ENCODE results near the gene ADD2. TPM values are rescaled to one million over a fixed set of nuclear protein-coding genes. Genes with fewer than 3 reads are reported as not detected.

Gene ADD2
- total RNA-seq, 1 experiment from 2014 or later: 0.61 TPM

- DNase-seq (ENCODE audit: low spot score): peak; percentile 83
- in situ Hi-C loops (cut with HindIII; ENCODE audit: low sequenced_read_pairs): no loop called here
Observed at GRCh38 chr2:70686577-70687460, 81.2 kb downstream of the ADD2 start.

- in situ Hi-C loops (cut with HindIII; ENCODE audit: low sequenced_read_pairs): no loop called here
Observed at GRCh38 chr2:70685771-70686171, 82.2 kb downstream of the ADD2 start.

GRCh38 chr2:70684846-70685622 lies 83.0 kb downstream of the ADD2 start:
- in situ Hi-C loops (cut with HindIII; ENCODE audit: low sequenced_read_pairs): no loop called here
- peak; percentile 59 for DNase-seq (ENCODE audit: low spot score)

More at GRCh38 chr2:70685771-70686171, 82.2 kb downstream of the ADD2 start:
- DNase-seq (ENCODE audit: low spot score): peak; percentile 99

- in situ Hi-C loops (cut with HindIII; ENCODE audit: low sequenced_read_pairs): no loop called here
- DNase-seq (ENCODE audit: low spot score): no peak
Observed at GRCh38 chr2:70683455-70683854, 84.5 kb downstream of the ADD2 start.

GRCh38 chr2:70680735-70681134 lies 87.3 kb downstream of the ADD2 start:
- in situ Hi-C loops (cut with HindIII; ENCODE audit: low sequenced_read_pairs): no loop called here
- peak; percentile 55 for DNase-seq (ENCODE audit: low spot score)

GRCh38 chr2:70679259-70679658 lies 88.7 kb downstream of the ADD2 start:
- no peak for DNase-seq (ENCODE audit: low spot score)
- in situ Hi-C loops (cut with HindIII; ENCODE audit: low sequenced_read_pairs): no loop called here

GRCh38 chr2:70678576-70679143 lies 89.3 kb downstream of the ADD2 start:
- in situ Hi-C loops (cut with HindIII; ENCODE audit: low sequenced_read_pairs): no loop called here
- no peak for DNase-seq (ENCODE audit: low spot score)

GRCh38 chr2:70676301-70677035 lies 91.5 kb downstream of the ADD2 start:
- in situ Hi-C loops (cut with HindIII; ENCODE audit: low sequenced_read_pairs): no loop called here
- DNase-seq (ENCODE audit: low spot score): no peak

GRCh38 chr2:70675862-70676261 lies 92.1 kb downstream of the ADD2 start:
- in situ Hi-C loops (cut with HindIII; ENCODE audit: low sequenced_read_pairs): no loop called here
- DNase-seq (ENCODE audit: low spot score): no peak

GRCh38 chr2:70674636-70675430 lies 93.2 kb downstream of the ADD2 start:
- peak; percentile 54 for DNase-seq (ENCODE audit: low spot score)
- in situ Hi-C loops (cut with HindIII; ENCODE audit: low sequenced_read_pairs): no loop called here

- in situ Hi-C loops (cut with HindIII; ENCODE audit: low sequenced_read_pairs): no loop called here
- no peak for DNase-seq (ENCODE audit: low spot score)
Observed at GRCh38 chr2:70673041-70673647, 94.9 kb downstream of the ADD2 start.

GRCh38 chr2:70671092-70671675 lies 96.8 kb downstream of the ADD2 start:
- in situ Hi-C loops (cut with HindIII; ENCODE audit: low sequenced_read_pairs): no loop called here
- DNase-seq (ENCODE audit: low spot score): no peak

- no peak for DNase-seq (ENCODE audit: low spot score)
- in situ Hi-C loops (cut with HindIII; ENCODE audit: low sequenced_read_pairs): no loop called here
Observed at GRCh38 chr2:70670626-70671025, 97.4 kb downstream of the ADD2 start.

GRCh38 chr2:70670202-70670601 lies 97.8 kb downstream of the ADD2 start:
- in situ Hi-C loops (cut with HindIII; ENCODE audit: low sequenced_read_pairs): no loop called here
- no peak for DNase-seq (ENCODE audit: low spot score)

GRCh38 chr2:70668911-70669310 lies 99.1 kb downstream of the ADD2 start:
- in situ Hi-C loops (cut with HindIII; ENCODE audit: low sequenced_read_pairs): no loop called here
- no peak for DNase-seq (ENCODE audit: low spot score)

GRCh38 chr2:70668432-70668831 lies 99.6 kb downstream of the ADD2 start:
- DNase-seq (ENCODE audit: low spot score): no peak
- in situ Hi-C loops (cut with HindIII; ENCODE audit: low sequenced_read_pairs): no loop called here

- in situ Hi-C loops (cut with HindIII; ENCODE audit: low sequenced_read_pairs): no loop called here
- DNase-seq (ENCODE audit: low spot score): no peak
Observed at GRCh38 chr2:70664525-70664924, 103.5 kb downstream of the ADD2 start.

GRCh38 chr2:70663411-70663810 lies 104.6 kb downstream of the ADD2 start:
- no peak for DNase-seq (ENCODE audit: low spot score)
- in situ Hi-C loops (cut with HindIII; ENCODE audit: low sequenced_read_pairs): no loop called here
